T-helper 2 cell treated with Interferon-gamma antibody and Interleukin-4, amounts not matched to agents 100 ng/mL and 5 ng/mL, for 36 hours (primary cell): ENCODE measurements around the gene RANGAP1. TPM values are rescaled to one million over a fixed set of nuclear protein-coding genes. Genes with fewer than 3 reads are reported as not detected.
"Not testable (repeated sequence)": the region's sequence is repeated elsewhere in the genome, so short reads cannot be mapped to it uniquely, and the experiment has no call there.

Experiments used
- intact Hi-C: fragments of 100-400 bp; cut with micrococcal nuclease; formaldehyde crosslinking; loops from one replicate; pipeline ENCODE4 v1.15.1; 2023
- total RNA-seq: library from RNA; stranded (reverse); gene quantifications from 2 replicates; pipeline ENCODE4 v1.2.3, GENCODE V29; 2022

The RANGAP1 gene
- total RNA-seq, 1 donor from 2014 or later = 101 TPM

DNA sequence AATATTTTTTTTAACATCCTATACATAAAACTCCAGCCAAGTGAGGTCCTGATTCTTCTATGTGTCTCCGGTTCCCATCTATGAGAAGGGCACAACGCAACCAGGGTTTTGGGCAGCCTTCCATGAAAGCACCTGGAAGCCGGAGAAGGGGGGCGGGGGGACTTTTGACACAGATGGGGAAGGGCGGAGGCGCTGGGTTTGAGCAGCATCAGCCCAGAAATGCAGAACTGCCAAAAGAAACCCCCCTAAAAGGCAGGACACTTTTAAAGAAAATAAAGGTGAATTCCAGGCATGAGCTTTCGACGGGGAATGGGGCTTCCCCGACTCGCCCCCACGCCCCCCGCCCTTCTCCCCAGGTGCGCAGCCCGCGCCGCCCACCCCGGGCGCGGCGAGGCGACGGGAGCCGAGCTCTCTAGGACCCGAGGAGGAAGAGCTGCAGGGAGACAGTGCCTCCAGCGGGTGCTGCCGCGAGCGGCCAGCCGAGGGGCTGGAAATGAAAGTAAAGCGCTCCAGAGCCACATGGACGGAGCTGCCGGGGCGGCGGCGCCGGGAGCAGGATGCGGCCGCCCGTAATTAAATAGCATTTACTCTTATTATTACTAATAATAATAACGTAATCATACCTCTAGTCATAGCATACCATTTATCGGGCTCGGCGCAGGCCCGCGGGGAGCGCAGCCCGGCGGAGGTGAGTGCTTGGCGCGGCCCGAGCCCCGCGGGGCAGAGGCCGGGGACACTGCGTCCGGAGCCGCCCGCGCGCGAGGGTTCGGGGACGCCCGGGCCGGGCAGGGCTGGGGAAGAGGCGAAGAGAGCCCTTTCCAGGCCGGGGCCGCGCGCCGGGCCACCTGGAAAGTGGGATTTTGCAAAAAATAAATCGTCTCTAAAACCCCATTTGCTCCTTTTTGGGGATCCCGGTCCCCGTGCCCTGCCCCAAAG is 15.4 kb upstream of the RANGAP1 start, which contains the start of gene ZC3H7B:
TSS of gene ZC3H7B (plus strand) at position 441 of the 936 bp plus-strand sequence. CDS start 19,136 bp downstream, outside the sequence.
- intact Hi-C loops = loop anchor here (5.0 kb wide), 1 partner anchor 349 kb away; the partner anchor contains the start of gene RBX1

- intact Hi-C loops = loop anchor here (5.0 kb wide), 1 partner anchor 348 kb away; the partner anchor contains the start of gene RBX1
Observed at GRCh38 chr22:41300661-41301060, 14.7 kb upstream of the RANGAP1 start.

- intact Hi-C loops = no loop called here
Observed at GRCh38 chr22:41296826-41297667, 11.1 kb upstream of the RANGAP1 start.

DNA sequence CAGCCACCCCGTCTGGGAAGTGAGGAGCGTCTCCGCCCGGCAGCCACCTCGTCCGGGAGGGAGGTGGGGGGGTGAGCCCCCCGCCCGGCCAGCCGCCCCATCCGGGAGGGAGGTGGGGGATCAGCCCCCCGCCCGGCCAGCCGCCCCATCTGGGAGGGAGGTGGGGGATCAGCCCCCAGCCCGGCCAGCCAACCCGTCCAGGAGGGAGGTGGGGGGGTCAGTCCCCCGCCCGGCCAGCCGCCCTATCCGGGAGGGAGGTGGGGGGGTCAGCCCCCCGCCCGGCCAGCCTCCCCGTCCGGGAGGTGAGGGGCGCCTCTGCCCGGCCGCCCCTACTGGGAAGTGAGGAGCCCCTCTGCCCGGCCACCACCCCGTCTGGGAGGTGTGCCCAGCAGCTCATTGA is 8.8 kb upstream of the RANGAP1 start:
- intact Hi-C loops = not testable (repeated sequence)

GRCh38 chr22:41290262-41291221 is 4.6 kb upstream of the RANGAP1 start:
- intact Hi-C loops = no loop called here

GRCh38 chr22:41289671-41290070 is 3.7 kb upstream of the RANGAP1 start:
- intact Hi-C loops = loop anchor here (5.0 kb wide), 2 partner anchors 398 to 432 kb away; partner anchors contain the start of genes SNU13, ST13 and XPNPEP3

GRCh38 chr22:41288245-41288946 is 2.4 kb upstream of the RANGAP1 start:
- intact Hi-C loops = loop anchor here (5.0 kb wide), 2 partner anchors 399 to 431 kb away; partner anchors contain the start of genes SNU13, ST13 and XPNPEP3

DNA sequence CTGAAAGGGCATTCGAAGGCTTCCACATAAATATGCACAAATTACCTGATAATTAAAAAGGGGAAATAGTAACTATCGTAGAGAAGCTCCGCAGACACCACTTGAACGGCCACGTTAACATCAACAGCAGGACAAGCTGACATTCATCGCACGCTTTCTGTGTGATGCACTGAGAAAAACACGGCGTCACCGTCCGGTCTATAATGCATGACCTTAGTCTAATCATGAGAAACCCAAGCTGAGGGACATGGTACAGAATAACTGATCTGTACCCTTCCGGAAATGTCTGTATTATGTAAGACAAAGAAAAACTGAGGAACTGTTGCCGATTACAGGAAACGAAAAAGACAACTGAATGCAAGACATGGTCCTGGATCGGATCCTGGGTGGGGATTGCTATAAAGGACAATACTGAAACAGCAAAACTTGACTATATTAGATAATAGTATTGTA is 678 bp upstream of the RANGAP1 start:
- intact Hi-C loops = loop anchor here (1.0 to 5.0 kb wide), 7 partner anchors 95 to 429 kb away; partner anchors contain the start of genes ACO2, PHF5A, RBX1 and SNU13

- intact Hi-C loops = loop anchor here (2.0 to 5.0 kb wide), 3 partner anchors 89 to 428 kb away; partner anchors contain the start of genes SNU13, ST13 and XPNPEP3
Observed at GRCh38 chr22:41285441-41285819, 557 bp downstream of the RANGAP1 start.

DNA sequence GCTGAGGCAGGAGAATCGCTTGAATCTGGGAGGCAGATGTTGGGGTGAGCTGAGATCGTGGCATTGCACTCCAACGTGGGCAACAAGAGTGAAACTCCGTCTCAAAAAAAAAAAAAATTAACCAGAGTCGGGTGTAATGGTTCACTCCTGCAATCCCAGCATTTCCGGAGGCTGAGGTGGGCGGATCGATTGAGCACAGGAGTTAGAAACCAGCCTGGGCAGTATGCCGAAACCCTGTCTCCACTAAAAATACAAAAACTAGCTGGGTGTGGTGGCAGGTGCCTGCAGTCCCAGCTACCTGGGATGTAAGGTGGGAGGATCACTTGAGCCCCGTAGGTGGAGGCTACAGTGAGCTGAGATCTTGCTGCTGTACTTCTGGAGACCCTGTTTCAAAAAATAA is 1.5 kb downstream of the RANGAP1 start:
- intact Hi-C loops = loop anchor here (2.0 kb wide), 1 partner anchor 88 kb away; no protein-coding TSS in a partner anchor

DNA sequence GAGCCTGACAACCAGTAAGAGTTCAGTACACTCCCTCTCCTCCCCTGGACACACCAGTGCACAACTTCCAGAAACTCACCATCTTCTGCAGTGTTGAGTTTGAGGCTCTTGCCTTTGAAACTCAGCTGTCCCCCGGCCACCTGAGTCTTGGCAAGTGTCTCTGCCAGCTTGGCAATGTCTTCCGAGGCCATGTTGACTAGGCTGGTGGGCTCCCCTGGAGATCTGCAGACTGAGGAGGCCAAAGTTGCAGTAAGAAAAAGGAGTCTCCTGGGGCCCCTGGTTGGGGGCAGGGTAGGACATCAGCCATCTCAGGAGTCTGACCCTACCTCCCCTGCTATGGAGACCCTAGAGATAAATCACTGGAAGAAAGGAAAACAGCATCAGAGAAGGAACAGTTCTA is 5.1 kb downstream of the RANGAP1 start:
- intact Hi-C loops = no loop called here

DNA sequence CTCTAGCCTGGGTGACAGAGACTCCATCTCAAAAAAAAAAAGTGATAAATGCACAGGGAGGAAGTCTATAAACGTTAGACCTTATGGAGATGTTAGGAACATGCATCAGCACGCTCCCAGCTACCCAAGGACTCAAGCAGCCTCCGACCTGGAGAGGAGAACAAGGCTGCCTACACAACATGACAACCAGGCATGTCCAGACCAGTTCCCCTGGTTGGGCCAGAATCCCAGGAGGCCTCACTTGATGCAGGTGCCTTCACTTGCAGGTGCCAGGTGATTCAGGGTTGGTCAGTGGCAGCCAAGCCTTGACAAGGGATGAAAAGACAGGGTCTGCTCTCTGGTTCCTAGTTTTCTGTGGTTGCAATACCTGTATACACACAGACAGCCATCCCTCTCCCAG is 5.9 kb downstream of the RANGAP1 start:
- intact Hi-C loops = no loop called here

- intact Hi-C loops = no loop called here
Observed at GRCh38 chr22:41274856-41275255, 11.1 kb downstream of the RANGAP1 start.

- intact Hi-C loops = no loop called here
Observed at GRCh38 chr22:41273128-41273527, 12.9 kb downstream of the RANGAP1 start.

- intact Hi-C loops = no loop called here
Observed at GRCh38 chr22:41271787-41272186, 14.2 kb downstream of the RANGAP1 start.

GRCh38 chr22:41267958-41268357 is 18.0 kb downstream of the RANGAP1 start:
- intact Hi-C loops = no loop called here

- intact Hi-C loops = no loop called here
Observed at GRCh38 chr22:41264408-41264941, 21.5 kb downstream of the RANGAP1 start.

GRCh38 chr22:41263704-41264103 is 22.3 kb downstream of the RANGAP1 start:
- intact Hi-C loops = no loop called here

DNA sequence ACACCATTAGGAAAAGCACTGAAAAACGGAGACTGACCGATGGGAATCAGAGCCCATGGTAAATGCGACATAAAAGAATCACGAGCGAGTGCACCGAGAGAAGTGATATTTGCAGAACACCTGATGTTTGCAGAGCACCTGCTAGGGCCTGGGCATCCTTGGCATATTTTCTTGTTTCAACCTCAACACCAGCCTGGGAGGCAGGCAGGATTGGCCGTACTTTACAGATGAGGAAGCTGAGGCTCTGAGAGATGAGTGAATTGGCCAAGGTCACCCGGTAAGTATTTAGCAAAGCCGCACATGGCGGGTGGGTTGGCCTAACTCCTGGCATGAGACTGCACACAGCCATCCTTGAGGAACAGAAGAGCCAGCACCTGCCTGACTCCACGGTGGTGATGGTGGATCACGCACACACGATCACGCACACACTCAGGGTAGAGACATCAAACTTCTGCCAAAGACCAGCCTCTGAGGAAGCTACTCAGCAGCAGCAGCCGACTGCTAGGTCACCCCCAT is 23.7 kb downstream of the RANGAP1 start:
- intact Hi-C loops = no loop called here
